Measurements from ENCODE around the gene ZBTB4. TPM values are rescaled to one million over a fixed set of nuclear protein-coding genes. Genes with fewer than 3 reads are reported as not detected.
A peak's percentile ranks its signal among the peaks of the same experiment; 100 is the strongest.

Gene ZBTB4
- total RNA-seq, 1 experiment from 2014 or later = 10.0 TPM

DNA sequence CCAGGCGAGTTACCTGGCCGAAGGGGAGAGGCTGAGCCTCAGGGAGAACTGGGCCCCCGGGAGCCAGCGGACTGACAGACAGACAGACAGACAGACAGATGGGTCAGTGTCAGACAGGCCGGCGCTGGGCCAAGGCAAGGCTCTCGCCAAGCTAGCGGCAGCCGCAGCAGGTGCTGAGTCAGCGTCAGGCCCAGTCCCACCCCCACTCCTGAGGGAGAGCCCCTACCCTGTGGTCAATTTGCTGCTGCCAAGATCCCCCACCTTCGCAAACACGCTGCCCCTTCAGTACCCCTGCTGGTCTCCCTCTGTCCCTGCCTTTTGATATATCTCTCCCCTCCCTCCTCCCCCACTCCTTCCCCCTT, 38.6 kb downstream of the ZBTB4 start:
- no peak for DNase-seq (ENCODE audit: low spot score)

DNA sequence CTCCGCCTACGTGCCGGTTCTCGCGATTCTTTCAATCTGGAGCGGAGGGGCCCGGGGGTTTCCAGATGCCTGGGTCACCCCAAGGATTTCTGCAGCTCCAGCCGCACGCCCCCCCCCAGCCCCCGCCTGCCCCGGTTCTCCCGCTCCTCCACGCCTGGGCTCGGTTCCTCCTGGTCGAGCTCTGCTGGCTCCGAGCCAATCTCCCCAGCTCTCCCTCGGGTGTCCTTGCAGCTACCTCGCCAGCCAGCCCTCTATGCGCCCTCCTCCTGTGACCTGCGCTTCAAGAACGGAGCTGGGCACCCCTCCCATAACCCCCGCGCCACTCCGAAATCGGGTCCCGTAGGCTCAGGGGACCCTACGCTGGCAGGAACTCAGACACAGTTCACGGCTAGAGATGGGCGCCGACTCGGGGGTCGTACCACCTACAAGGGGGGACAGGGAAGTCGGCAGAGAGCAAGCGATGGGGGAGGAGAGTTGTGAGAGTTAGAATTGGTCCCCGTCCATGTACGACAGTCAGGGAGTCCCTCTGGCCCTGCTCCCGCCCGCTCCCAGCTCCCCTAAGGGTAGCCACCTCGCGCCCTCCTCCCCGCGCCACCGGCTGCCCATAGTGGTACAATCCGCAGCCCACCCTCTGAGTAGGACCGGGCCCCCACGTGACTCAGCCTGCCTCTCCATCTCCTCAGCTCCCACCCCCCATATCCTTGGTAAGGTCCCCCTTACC, 39.2 kb downstream of the ZBTB4 start:
- DNase-seq (ENCODE audit: low spot score) = no peak

DNA sequence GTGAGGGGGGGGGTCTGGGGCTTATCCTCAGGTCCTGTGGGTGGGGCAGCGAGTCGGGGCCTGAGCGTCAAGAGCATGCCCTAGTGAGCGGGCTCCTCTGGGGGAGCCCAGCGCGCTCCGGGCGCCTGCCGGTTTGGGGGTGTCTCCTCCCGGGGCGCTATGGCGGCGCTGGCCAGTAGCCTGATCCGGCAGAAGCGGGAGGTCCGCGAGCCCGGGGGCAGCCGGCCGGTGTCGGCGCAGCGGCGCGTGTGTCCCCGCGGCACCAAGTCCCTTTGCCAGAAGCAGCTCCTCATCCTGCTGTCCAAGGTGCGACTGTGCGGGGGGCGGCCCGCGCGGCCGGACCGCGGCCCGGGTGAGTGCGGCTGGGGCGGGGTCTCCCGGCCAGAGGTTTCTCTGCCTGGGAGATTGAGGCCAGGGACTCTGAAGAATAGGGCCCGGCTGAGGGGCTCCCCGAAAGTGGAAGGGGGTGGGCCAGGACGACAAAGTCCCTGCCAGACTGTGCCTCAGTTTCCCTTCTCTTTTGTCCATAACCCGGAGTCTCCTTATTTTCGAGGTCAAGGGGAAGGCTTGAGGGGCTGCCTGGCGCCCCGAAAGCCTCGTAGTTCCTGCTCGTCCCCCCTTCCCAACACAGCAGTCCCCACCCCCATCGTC, 39.8 kb downstream of the ZBTB4 start, which contains the start of gene FGF11:
TSS of gene FGF11 (plus strand) at position 51 of the 651 bp plus-strand sequence. CDS start at position 160, 109 bp downstream.
- no peak for DNase-seq (ENCODE audit: low spot score)

DNA sequence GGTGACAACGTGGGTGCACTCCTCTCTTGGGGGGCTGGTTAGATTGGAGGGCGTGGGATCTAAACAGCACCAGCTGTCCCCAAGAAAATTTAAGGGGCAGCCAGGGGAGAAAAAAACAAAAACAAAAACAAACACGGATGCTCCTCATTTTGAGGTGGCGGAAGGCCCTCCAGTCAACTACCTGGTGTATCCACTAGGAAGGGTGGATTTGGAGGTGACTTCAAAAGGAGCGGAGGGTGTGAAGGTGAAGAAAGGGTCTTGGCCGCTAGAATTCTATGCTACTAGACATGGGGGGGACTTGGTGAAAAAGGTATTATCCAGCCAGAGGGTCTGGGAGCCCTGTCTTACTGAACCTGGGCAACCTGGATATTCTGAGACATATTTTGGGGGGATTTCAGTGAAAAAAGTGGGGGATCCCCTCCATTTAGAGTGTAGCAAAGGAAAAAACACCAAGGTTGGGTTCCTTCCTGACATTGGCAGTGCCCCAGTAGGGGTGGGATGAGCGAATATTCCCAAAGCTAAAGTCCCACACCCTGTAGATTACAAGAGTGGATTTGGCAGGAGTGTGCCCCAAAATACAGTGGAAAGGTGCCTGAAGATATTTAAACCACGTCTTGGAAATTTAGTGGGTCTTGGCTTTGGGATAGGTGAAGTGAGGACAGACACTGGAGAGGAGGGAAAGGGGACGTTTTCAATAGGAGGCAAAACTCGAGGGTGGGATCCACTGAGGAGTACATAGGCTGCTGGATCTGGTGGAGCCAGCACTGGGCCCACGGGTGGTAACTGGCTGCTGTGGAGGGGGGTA, 40.6 kb downstream of the ZBTB4 start:
- DNase-seq (ENCODE audit: low spot score) = no peak

DNA sequence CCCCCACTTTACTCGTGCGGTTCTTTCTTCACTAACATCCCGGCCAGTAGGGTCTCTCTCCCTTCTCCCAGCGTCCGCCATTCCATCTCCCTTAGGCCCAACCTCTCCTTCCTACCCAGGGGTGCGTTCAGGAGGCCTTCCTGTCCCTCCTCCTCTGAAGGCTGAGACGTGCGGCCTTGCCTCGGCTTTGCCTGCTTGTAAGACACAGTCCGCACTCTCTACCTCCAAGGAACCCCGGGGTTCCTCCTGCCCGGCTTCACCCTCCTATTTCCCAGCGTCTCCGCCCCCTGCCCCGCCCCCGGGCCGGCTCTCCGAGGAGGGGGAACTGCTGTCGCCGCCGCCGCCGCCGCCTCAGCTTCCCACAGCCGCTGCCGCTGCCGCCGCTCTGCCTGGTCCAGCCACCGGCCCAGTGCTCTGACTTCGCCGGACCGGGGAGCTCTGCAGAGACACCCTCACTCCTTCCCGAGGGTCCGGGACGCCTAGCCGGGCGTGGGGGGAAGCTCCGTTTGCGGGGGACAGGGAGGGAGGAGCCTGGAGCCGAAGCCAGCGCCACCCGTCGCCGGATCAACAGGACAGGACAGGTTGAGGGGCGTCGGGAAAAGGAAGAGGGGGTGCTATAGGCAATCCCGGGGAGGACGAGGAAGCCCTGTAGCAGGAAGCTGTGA, 41.3 kb downstream of the ZBTB4 start:
- DNase-seq (ENCODE audit: low spot score) = no peak

DNA sequence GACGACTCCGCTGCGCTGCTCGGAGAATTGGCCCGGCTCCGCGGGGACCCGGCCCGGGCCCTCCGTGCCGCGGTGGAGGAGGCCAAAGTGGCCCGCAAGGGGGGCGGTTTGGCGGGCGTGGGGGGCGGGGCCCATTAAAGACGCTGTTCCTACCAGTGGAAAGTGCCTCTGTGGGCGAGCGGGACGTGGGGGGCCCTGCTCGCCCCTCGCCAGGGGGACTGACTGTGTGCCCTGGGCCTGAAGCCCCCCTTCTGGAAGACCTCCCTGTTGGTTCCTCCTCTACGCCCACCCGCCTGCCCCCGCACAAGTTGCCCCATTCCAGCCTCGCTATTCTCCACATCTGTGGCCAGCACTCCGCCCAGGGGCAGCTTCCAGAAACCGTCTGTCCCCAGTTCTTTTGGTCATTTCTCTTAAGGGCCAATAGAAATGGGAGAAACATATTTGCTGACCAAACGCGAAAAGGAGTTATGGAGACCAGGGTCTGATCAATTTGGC, 42.0 kb downstream of the ZBTB4 start:
- DNase-seq (ENCODE audit: low spot score) = no peak

DNA sequence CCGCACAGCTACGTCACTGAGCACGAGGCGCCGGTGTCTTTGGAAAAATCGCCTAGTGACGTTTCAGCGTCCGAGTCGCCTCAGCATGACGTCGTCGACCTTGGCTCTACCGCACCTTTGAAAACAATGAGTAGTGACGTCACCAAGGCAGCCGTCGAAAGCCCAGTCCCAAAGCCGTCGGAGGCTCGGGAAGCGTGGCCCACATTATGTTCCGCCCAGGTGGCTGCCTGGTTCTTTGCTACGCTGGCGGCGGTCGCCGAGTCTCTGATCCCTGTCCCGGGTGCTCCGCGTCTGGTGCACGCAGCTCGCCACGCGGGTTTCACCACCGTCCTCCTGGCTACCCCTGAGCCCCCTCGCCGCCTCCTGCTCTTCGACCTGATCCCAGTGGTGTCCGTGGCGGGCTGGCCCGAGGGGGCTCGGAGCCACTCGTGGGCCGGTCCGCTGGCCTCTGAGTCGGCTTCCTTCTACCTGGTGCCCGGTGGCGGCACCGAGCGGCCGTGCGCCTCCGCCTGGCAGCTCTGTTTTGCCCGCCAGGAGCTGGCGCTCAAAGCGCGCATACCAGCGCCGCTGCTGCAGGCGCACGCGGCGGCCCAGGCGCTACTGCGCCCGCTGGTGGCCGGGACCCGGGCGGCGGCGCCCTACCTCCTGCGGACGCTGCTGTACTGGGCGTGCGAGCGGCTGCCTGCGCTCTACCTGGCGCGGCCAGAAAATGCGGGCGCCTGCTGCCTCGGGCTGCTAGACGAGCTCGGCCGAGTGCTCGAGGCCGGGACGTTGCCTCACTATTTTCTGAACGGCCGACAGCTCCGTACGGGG, 42.7 kb downstream of the ZBTB4 start:
- DNase-seq (ENCODE audit: low spot score) = peak; percentile 86

DNA sequence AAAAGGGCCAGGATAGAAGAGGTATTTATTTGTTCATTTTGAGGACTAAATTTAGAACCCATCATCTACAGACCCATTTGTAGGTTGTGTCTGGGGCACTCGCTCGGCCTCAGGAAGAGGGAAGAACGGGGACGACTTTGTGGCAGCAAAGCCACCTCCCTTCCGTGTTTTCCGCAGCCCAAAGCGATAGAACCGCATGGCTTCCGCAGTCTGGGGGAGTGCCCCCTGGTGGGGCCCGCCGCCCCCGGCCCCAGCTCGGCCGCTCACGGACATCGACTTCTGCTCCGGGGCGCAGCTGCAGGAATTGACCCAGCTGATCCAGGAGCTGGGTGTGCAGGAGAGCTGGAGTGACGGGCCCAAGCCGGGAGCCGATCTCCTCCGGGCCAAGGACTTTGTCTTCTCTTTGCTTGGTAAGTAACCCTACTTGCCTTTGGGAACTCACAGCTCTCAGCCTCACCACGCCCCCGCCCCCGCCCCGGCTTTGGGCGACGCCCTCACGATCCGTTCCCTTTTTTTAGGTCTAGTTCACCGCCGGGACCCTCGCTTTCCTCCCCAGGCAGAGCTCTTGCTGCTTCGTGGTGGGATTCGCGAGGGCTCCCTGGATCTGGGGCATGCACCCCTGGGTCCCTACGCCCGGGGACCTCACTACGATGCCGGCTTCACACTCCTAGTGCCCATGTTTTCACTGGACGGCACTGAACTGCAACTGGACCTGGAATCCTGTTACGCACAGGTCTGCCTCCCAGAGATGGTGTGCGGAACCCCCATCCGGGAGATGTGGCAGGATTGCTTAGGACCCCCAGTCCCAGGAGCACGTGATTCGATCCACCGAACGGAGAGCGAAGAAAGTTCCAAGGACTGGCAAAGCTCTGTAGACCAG, 43.5 kb downstream of the ZBTB4 start:
- no peak for DNase-seq (ENCODE audit: low spot score)

DNA sequence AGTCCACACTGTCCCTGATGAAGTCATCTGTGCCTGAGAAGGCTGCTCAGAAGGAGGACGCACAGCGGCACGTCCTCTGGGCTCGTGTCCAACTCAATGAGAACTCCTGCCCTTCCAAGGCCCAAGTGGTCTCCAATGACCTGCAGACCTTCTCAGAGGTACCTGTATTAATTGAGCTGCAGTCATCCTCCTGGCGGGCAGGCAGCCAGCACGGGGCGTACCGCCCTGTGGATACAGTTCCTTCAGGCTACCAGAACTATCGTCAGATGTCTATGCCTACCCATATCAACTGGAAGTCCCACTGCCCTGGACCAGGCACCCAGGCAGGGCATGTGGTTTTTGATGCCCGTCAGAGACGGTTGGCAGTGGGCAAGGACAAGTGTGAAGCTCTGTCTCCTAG, 47.1 kb downstream of the ZBTB4 start:
- no peak for DNase-seq (ENCODE audit: low spot score)

DNA sequence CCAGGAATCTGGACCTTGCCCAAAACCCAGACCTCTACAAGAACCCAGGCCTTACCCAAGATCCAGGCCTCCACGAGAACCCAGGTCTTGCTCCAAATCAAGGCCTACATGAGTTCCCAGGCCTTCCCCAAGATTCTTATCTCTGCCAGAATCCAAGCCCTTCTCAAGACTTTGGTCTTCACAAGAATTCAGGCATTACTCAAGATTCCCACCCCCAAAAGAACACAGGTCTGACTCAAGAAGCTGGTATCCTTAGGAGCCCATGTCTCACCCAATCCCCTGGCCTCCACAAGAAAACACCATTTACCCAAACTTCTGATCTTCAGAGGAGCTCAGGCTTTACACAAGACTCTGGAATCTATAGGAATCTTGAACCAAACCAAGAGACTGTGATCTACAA, 48.2 kb downstream of the ZBTB4 start:
- no peak for DNase-seq (ENCODE audit: low spot score)

DNA sequence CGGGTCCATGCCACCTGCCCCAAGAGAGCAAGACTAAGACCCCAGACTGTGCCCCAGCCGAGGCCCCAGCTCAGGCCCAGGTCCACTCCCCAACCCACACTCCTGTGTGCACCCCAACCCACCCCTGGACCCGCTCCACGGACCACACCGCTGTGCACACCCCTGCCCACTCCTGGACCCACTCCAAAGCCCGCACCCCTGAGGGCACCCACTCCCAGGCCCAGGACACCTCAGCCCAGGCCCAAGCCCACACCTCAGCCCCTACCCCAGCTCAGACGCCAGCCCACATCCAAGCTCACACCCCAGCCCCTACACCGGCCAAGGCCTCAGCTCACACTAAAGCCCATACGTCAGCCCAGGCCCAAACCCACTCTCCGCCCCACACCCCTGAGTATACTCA, 49.7 kb downstream of the ZBTB4 start:
- DNase-seq (ENCODE audit: low spot score) = no peak

DNA sequence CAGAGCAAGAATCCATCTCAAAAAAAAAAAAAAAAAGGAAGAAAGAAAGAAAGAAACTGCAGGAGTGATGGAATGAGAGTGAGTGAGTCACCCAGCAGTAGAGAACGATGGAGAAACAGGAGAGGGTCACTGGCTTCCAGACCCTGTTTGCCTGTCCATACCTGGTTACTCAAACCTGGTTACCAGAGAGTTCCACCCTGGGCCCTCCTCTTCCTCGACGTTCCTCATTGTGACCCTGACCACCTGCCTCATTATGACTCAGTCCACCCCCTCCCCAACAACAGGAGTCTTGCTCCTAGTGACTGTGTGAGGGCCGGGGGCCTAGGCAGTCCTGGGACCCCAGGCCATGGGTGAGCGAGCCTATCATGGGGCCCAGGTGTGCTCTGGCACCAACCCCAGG, 50.9 kb downstream of the ZBTB4 start, which contains the start of gene SPEM3:
TSS of gene SPEM3 (plus strand) at position 301 of the 400 bp plus-strand sequence. CDS start at position 347, 46 bp downstream.
- DNase-seq (ENCODE audit: low spot score) = no peak

DNA sequence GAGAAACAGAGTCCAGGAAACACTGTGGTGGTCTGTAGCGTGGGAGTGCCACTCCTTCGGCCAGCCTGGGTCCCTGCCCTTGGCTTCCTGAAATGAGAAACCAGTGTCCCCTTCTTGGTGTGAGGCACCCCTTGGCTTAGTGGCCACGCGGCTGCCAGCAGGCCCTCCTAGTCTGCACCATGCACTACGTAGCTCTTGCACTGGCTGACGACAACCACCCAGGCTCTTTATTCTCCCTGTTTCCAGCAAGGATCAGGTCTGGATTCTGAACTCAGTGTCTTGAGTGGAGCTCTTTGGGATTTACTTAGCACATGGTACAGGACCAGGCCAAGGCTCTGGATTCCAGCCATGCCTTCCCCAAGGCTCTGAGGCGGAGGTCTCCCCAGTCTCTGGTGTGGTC, 51.9 kb downstream of the ZBTB4 start:
- DNase-seq (ENCODE audit: low spot score) = no peak

DNA sequence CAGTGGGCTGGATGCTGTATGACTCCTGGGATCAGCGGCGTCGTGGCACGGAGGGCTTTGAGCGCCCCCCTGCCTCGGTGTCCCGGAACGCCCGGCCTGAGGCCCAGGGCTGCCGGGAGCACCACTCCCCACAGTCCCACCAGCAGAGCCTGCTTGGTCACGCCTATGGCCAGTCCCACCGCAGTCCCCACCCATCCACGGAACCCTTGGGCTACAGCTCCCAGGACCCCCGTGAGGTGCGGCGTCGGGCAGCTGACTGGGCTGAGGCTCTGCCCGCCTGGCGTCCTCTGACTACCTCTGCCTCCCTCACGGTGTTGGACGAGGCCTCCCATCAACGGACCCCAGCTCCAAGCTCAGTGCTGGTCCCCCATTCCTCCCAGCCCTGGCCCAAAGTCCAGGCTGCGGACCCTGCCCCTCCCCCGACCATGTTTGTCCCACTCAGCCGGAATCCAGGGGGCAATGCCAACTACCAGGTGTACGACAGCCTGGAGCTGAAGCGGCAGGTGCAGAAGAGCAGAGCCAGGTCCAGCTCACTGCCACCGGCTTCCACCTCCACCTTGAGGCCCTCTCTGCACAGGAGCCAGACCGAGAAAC, 52.4 kb downstream of the ZBTB4 start:
- DNase-seq (ENCODE audit: low spot score) = no peak

DNA sequence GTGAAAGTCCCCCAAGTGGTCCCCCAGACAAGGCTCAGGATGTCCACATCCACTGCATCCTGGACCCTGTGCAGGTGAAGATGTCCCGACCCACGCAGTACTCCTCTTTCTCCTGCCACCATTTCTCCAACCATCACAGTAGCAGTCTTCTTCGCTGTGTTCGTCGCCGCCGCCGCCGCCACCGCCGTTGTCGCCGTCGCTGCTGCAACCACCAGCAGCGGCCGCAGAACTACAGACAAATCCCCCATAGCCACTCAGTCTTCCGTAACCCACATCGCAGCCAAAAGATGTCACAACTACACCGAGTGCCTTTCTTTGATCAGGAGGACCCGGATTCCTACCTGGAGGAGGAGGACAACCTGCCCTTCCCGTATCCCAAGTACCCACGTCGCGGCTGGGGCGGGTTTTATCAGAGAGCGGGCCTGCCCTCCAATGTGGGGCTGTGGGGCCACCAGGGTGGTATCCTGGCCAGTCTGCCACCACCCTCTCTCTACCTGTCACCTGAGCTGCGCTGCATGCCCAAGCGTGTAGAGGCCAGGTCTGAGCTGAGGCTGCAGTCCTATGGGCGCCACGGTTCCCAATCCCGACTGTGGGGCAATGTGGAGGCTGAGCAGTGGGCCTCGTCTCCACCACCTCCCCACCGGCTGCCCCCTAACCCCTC, 53.1 kb downstream of the ZBTB4 start:
- no peak for DNase-seq (ENCODE audit: low spot score)

DNA sequence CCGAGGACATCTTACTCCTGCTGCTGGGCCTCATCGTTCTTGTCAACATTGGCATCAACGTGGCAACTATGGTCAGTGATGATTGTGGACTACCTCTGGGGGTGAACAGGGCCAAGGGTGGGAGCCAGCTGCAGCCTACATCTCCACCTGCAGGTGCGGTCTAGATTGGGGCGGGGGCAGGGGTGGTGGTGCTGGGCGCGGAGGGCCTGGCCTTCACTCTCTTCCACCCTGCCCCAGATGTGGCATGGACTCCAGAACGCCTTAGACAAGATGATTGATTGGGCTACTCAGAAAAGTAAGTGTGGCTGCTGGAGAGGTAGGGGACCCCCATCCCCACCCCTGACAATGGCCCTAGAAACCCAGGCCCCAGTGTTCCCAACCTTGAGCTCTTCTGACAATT, 53.7 kb downstream of the ZBTB4 start:
- DNase-seq (ENCODE audit: low spot score) = no peak

DNA sequence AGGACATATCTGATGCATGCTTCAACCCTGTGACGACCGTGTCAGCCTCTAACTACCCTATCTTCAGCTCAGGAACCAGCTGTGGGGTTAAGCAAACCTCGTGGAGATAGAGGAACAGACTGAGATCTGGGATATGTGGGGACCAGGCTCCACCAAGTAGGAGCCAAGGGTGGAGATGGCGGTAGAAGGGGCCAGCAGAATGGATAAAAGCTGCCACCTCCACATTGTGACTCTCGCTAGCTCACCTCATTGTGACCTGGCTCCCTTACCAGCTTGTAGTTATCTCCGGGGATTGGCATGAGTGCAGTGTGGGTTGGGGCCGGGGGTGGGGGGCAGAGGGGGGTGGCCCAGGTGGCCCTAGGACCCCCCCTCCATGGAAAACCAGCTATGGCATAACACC, 54.1 kb downstream of the ZBTB4 start, which contains the start of gene SPEM2:
TSS of gene SPEM2 (plus strand) at position 301 of the 400 bp plus-strand sequence. CDS start at position 374, 73 bp downstream.
- DNase-seq (ENCODE audit: low spot score) = no peak

DNA sequence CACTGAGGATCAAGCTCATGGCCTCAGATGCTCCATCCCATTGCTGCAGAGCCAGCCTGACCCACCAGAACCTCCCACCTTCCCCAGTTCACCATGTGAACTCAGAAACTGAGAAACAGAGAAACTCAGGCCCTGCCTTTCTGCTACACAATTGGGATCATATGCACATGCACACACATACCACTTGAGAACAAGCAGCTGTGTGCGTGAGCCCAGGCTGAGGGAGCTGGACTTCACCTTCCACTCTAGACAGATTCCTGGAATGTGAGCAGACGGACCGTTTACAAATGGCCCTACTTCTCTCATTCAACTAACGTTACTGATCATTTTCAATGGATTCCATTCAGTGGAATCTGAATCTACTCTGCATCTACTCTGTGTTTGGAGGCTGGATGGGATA, 55.8 kb downstream of the ZBTB4 start:
- no peak for DNase-seq (ENCODE audit: low spot score)

DNA sequence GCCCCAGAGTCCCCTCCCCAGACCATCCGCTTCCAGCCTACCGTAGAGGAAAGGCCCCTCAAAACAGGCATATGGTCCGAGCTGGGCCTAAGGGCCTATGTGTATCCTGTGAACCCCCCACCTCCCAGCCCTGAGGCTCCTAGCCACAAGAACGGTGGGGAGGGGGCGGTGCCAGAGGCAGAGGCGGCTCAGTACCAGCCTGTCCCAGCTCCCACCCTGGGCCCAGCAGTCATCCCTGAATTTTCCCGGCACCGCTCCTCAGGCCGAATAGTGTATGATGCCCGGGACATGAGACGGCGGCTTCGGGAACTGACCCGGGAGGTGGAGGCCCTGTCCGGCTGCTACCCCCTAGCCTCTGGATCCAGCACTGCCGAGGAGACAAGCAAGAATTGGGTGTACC, 58.2 kb downstream of the ZBTB4 start:
- DNase-seq (ENCODE audit: low spot score) = no peak
